ENCODE results near the gene PRR35. TPM values are rescaled to one million over a fixed set of nuclear protein-coding genes. Genes with fewer than 3 reads are reported as not detected.

The PRR35 gene
- total and polyA plus RNA-seq, 2 of the 4 experiments (the other 2 are of a cell fraction) = not detected

GRCh38 chr16:539901-540530 is 20.2 kb upstream of the PRR35 start:
- intact Hi-C loops (cut with micrococcal nuclease) = no loop called here
- Histone ChIP-seq H2BK5ac (ENCODE audit: low read depth, low read length, poor library complexity, severe bottlenecking) (peak overlapping the region; percentile 72), H3K14ac (replicated peaks; ENCODE audit: low read depth, low read length) (peak overlapping the region; percentile 14; the same call in 1 of the 2 replicates), H3K9me1 (ENCODE audit: insufficient read depth, low read length) (peaks cover 9% of the 10 kb centered on the region; the same call in 1 of the 2 replicates), H3K79me1 (ENCODE audit: low read depth in 1 of 2, low read length in 2 of 2) (peaks cover 17 to 65% of the 10 kb centered on the region in 2 experiments), H3K4me2 (ENCODE audit: low read depth, low read length) (peak overlapping the region; percentile 6; the same call in 1 of the 2 replicates), H4K91ac (ENCODE audit: insufficient read depth, low read depth, low read length) (peak overlapping the region; percentile 47; the same call in 1 of the 2 replicates), H3K9me3 (ENCODE audit: control insufficient read depth, insufficient read depth, low read length) (no peaks in the 10 kb centered on the region), H3K9ac (ENCODE audit: low read depth, low read length) (0 out of 2 replicates have a peak overlapping the region, but pooled peaks have one; percentile 34), H2AFZ (replicated peaks; ENCODE audit: low read length, poor library complexity) (peak overlapping the region; percentile 74), H3K27ac (ENCODE audit: insufficient read depth, low read length) (peak overlapping the region; percentile 60), H3K23ac (ENCODE audit: low read depth, low read length) (no peak overlapping the region), H2AK5ac (ENCODE audit: low read depth, low read length) (peak overlapping the region; percentile 62; the same call in 1 of the 2 replicates), H2BK15ac (ENCODE audit: low read depth, low read length) (peak overlapping the region; percentile 79; the same call in 1 of the 3 replicates), H3K4me3 (ENCODE audit: insufficient read depth, low read depth, low read length) (no peak overlapping the region), H3K27me3 (ENCODE audit: control insufficient read depth, insufficient read depth, low read length) (no peaks in the 10 kb centered on the region), H3K4ac (ENCODE audit: low read depth, low read length) (peak overlapping the region; percentile 78), H2BK120ac (ENCODE audit: low read depth, low read length) (peak overlapping the region; percentile 80), H2BK20ac (ENCODE audit: low read depth, low read length) (peak overlapping the region; percentile 30; the same call in 1 of the 2 replicates), H3K56ac (ENCODE audit: extremely low read depth, insufficient read depth, low read length) (no peak overlapping the region), H3K18ac (ENCODE audit: low read depth, low read length) (no peak overlapping the region; the same call in 1 of the 2 replicates), H3K36me3 (ENCODE audit: control insufficient read depth, insufficient read depth, low read length) (peaks cover 15% of the 10 kb centered on the region), H2AK9ac (replicated peaks; ENCODE audit: low read depth, low read length, poor library complexity) (peak overlapping the region; percentile 92), H4K8ac (ENCODE audit: low read depth in 2 of 2, low read length in 2 of 2) (peak overlapping the region in 1 of 2 experiments; percentile 84; a peak in 1 of 4 replicates), H3K4me1 (ENCODE audit: control insufficient read depth, insufficient read depth, low read length) (peaks cover 22% of the 10 kb centered on the region), H4K20me1 (ENCODE audit: insufficient read depth, low read length) (peaks cover 65% of the 10 kb centered on the region), H4K5ac (ENCODE audit: low read depth, low read length) (peak overlapping the region; percentile 39)
- DNase-seq (peak; percentile 88), ATAC-seq (ENCODE audit: low read depth) (peak; percentile 93)
- 65% methylated on average over 7 of the region's 34 CpGs; no CpG with 5 or more reads in 1 of the 2 experiments for WGBS, 2 experiments (ENCODE audit: extremely low coverage in 2 of 2, insufficient read length in 1 of 2)
- in situ Hi-C loops (cut with MboI; ENCODE audit: low sequenced_read_pairs) = no loop called here
- dilution Hi-C loops (cut with HindIII; ENCODE audit: low sequenced_read_pairs, unreplicated experiment) = no loop called here
- TF ChIP-seq, protein P1, sequence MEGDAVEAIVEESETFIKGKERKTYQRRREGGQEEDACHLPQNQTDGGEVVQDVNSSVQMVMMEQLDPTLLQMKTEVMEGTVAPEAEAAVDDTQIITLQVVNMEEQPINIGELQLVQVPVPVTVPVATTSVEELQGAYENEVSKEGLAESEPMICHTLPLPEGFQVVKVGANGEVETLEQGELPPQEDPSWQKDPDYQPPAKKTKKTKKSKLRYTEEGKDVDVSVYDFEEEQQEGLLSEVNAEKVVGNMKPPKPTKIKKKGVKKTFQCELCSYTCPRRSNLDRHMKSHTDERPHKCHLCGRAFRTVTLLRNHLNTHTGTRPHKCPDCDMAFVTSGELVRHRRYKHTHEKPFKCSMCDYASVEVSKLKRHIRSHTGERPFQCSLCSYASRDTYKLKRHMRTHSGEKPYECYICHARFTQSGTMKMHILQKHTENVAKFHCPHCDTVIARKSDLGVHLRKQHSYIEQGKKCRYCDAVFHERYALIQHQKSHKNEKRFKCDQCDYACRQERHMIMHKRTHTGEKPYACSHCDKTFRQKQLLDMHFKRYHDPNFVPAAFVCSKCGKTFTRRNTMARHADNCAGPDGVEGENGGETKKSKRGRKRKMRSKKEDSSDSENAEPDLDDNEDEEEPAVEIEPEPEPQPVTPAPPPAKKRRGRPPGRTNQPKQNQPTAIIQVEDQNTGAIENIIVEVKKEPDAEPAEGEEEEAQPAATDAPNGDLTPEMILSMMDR (conservative IDR thresholded peaks at IDR 0.05; ENCODE audit: low read depth, low read length) = peak; percentile 60
- TF ChIP-seq FOS (IDR thresholded peaks at IDR 0.05; ENCODE audit: low read depth, low read length) (peak; percentile 89), POLR2A (IDR thresholded peaks at IDR 0.05; ENCODE audit: low read depth, low read length) (no peak), MAZ (IDR thresholded peaks at IDR 0.05; ENCODE audit: borderline replicate concordance, low read depth, low read length) (peak; percentile 76), SMC3 (IDR thresholded peaks at IDR 0.05; ENCODE audit: low read depth, low read length) (peak; percentile 45; the same call in 1 of the 2 replicates), CEBPB (IDR thresholded peaks at IDR 0.05; ENCODE audit: low read depth, low read length) (no peak), MXI1 (IDR thresholded peaks at IDR 0.05; ENCODE audit: borderline replicate concordance, low read depth, low read length) (peak; percentile 83), RAD21 (IDR thresholded peaks at IDR 0.05; ENCODE audit: low read length) (peak; percentile 52), BHLHE40 (IDR thresholded peaks at IDR 0.05; ENCODE audit: low read depth, low read length) (0 out of 2 replicates have a peak, but pooled peaks have one; percentile 32)
- ChIA-PET POLR2A (ENCODE audit: unreplicated experiment) (no interaction called here), CTCF (interaction anchor here (0.6 kb wide), 2 partner anchors 37 to 153 kb away, joined by 3 read pairs; no protein-coding TSS in a partner anchor)
- BruUV-seq (replicated peaks) = no TSS peak
